GM18873 (cell line): ENCODE results near the gene EYA2.

Experiments used
- ATAC-seq: cut with Tn5 transposase; IDR thresholded peaks from one replicate; pipeline ENCODE4 v1.9.1; 2021; ENCODE audit warnings: mild to moderate bottlenecking, moderate library complexity, moderate number of reproducible peaks; ENCODE audit not compliant: unreplicated experiment, low FRiP score

The EYA2 gene

DNA sequence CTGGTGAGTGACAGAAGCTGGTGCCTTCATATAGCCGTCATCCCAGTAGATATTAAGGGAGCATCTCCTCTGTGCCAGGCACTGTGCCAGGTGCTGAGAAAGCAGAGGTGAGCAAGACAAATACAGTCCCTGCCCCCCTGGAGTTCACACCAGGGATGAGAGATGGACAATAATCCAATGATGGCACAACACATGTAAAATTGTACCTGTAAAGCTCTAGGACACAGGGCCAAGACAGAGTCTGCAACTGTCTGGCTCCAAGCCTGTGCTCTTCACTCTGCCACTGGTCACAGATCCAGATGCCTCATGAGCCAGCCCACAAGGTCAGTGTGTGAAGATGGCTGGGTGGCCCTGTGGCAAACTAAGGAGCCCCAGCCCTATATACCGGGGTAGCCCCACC lies 133.8 kb downstream of the EYA2 start:
- ATAC-seq: no peak

DNA sequence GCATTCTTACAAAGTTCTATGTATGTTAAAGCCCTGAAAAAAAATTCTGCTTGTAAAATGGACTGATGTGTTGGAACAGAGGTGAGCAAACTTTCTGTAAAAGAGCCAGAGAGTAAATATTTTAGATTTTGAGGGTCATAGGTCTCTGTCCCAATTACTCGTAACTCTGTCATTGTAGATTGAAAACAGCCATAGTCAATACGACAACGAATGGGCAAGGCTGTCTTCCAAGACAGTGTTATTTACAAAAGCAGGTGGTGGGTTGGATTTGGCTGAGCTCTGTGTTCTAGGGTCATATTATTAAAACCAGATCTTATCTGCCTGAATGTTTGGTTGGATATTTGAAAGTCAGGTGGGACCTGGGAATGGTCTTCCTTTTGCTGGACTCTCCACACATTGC lies 135.2 kb downstream of the EYA2 start:
- ATAC-seq: no peak

- ATAC-seq: no peak
Observed at GRCh38 chr20:47030271-47030810, 135.7 kb downstream of the EYA2 start.

DNA sequence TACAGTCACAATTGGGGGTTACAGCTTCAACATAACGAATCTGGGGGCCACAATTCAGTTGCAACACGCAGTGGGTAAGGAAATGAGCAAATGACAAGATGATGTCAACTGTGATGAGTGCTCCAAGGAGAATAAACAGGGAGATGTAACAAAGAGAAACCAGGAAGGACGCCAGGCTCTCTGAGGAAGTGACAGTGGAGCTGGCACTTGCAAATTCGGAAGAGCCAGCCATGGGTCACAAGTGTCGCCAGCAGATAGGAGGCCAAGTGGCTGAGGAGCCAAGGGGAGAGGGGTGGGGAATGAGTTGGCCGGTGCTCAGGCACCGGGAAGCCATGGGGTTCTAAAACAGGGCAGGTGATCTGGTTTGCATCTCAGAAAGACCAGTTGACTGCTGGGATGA lies 136.4 kb downstream of the EYA2 start:
- ATAC-seq: no peak

DNA sequence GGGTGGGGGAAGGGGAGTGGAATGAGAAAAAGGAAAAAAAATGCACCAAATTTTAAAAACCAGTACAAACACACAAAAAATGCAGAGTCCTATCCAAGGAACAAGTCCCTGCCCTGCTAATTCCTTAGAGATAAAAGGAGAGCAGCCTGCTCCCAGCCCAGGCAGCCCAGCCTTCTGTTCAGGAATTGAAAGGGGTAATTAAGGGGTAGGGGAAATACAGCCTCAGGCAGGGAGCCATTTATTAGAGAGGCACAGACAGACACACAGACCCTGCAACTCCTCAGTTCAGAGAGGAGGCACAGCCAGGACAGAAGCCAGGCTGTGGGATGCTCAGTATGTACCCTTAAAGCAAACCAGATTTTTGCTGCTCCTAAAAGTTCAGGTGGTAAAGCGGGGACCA lies 137.2 kb downstream of the EYA2 start:
- no peak for ATAC-seq

DNA sequence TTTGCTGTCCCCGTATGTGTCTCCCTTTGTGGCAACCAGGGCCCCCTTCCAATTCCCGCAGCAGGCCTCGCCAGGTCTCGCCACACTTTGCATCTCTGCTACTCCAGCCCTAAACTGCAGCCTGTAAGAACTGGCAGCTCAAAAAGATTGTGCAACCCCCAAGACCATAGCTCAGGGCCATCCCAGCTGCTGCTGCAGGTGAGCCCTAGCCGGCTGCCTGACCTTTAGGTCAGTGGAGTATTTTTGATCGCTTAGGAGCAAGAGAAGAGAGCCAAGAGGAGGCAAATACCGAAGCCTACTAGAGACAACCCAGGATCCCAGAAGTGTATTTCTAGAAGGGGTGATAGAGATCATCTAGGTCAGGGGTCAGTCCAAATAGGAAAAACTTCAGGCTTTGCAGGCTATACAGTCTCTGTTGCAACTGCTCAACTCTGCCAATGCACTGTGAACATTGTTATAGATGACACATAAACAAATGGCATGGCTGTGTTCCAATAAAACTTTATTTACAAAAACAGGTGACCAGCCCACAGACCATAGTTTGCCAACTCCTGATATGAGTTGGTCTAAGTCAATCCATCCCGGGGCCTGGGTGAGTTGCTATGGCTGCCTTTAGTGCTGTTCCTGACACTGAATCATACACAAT lies 138.4 kb downstream of the EYA2 start:
- ATAC-seq: no peak

DNA sequence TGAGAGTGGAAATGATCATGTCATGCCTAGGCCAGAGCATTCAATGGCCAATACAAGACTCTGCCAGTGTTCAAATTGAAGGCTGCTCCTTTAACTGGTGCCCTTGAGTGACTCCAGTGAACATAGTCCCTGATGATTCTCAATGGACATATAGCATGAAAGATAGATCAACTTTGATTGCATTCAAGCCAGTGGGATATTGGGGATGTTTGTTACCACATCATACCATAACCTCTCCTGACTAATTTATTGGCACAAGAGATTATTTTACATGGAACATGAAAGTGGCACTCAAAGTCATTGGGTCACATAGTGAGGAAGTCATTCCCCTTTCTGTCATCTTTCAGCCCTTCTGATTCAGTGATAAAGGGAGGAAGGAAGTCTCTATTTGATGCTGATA lies 139.0 kb downstream of the EYA2 start:
- no peak for ATAC-seq

DNA sequence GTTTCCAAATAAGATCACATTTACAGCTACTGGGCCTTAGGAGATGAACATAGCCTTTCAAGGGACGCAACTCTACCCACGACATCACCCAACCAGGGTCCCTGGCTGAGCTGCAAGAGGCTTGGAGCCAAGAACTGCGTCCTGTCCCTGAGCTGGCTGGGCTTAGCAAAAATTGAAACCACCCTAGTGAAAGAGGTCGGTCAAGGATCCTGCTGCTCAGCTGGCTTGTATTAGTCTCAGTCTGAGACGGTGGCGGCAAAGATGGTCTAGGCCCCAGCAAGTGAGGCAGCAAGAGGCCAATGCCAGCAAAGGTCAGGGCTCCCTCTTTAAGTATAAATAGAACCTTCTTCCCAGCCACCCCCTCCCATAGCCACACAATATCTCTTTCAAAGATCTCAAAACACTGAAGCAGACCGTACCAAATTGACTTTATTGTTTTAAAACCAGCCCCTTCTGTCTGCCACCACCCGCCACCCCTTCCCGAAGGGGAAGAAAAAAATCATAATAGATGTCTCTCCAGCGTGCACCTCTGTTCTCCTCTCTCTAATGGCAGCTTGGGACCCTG lies 140.5 kb downstream of the EYA2 start:
- no peak for ATAC-seq

DNA sequence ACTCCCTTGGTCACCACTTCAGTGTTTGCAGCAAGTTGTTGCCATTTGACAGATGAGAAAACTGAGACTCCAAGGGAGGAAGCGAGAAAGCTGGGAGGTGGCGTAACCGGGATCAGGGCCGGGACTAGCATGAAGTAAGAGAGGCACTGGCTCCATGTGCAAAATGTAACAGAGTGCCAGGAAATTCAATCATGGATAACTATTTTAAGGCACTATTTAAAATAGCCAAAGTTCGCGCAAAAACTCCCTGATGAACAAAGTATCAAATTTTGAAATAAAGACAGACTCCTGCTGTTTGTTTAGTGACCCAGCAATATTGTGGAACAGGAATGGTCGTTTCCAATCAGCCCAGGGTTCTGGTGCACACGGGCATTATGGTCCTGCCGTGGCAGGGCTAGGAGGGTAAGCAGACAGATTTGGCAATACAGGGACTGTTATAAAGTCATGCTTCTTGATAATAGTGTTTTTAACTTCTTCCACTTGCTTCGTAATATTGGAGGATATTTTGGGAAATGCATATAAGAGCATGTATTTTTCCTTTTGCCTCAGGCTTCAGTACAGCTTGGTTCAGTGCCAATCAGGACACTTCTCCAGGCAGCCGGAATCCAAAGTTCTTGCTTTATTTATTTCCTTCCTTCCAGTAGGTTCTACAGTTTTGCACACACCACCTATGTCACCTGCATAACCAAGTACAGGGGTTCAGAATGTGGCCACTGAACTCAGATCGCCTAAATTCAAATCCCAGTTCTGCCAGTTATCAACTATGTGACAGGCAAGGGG lies 141.6 kb downstream of the EYA2 start:
- no peak for ATAC-seq

DNA sequence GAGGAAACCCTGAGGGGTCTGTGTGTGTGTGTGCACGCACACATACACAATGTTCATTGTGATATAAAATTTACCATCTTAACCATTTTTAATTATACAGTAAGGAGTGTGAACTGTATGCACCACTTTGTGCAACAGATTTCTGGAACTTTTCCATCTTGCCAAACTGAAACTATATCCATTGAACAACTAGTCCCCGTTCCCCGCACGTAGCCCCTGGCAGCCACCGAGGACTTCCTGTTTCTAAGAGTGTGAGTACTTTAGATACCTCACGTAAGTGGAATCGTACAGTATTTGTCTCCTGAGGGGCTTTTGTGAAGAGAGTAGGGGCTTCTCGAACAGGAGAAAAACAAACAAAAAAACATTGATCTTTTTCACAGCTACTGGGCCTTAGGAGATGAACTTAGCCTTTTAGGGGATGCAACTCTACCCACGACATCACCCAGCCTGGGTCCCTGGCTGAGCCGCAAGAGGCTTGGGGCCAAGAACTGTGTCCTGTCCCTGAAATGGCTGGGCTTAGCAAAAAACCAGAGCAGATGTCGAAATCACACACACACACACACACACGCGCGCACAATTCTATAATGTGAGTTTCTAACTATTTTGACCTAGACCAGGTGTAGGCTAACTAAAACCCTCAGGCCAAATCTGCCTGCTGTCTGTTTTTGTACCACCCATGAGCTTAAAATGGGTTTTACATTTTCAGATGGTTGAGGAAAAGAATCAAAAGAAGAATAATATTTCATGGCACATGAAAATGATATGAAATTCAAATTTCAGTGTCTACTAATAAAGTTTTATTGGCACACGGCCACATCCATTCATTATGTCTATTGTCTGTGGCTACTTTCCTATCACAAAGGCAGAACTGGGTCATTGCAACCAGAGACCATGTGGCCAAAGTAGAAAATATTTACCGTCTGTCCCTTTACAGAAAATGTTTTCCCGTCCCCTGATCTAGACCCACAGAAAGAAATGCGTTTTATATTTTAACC lies 144.2 kb downstream of the EYA2 start:
- no peak for ATAC-seq

DNA sequence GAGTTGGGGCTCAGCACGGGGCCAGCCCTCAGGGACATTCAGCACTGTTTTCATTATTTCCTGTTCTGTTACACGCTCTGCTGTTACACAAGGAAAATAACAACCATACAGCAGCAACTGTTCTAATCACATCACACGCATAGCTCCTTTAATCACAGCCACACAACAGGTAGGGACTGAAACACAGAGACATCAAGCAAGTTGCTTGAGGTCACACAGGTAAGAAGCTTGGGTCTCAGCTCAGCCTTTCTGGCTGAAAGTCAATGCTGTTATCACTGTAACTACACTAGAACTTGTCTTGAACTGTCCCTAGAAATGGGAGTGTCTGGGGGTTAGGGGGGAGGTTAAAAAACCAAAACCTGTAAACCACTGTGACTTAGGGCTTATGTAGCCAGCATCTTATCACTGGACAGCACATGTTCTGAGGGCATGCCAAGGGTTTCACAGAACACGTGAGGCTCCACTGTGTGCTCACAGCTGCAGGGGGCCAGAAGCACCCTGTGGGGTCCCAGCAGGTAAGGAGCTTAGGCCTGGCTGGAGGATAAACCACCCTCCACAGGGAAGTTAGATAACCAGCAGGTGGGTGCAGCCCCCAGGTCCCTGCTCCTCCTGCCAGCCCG lies 146.0 kb downstream of the EYA2 start:
- ATAC-seq: no peak

DNA sequence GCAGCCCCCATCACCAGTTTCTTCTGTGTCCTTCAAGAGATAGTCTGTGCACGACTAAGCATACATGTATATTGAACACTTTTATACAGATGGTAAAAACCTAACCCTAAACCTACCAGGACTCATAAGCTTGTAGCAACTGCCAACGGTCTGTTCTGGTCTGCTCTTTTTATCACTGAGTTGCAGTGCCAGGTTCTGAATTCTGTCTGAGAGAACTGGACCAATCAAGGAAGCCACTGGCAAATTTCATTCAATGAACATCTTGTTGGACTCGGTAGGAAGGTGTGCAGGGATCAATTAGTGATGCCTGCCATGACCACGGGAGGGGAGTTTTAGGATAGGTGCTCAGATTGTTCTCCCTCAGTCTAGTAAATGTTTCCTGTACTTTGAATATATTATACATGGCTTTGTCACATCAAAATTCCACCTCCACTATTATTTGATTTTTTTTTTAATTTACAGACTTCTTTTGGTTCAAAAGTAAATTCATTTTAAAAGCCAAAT lies 146.8 kb downstream of the EYA2 start:
- ATAC-seq: no peak

DNA sequence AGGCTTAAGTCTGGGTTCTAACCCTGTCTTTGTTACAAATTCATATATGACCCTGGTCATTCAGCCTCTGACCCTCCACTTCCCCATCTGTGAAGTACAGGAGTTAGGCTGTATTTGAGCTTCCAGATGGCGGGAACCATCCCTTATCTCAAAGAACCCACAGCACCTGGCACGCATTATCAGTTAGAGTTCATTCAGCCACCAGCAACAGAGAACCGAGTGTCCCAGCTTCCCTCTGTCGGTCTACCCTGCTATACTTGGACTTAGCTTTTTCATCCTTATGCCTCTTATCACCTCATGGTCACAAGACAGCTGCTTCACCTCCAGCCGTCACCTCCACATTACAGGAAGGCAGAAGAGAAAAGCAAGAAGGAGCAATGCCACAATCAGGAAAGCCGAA lies 147.8 kb downstream of the EYA2 start:
- no peak for ATAC-seq

- no peak for ATAC-seq
Observed at GRCh38 chr20:47043086-47043485, 148.4 kb downstream of the EYA2 start.

- no peak for ATAC-seq
Observed at GRCh38 chr20:47044938-47045337, 150.3 kb downstream of the EYA2 start.

DNA sequence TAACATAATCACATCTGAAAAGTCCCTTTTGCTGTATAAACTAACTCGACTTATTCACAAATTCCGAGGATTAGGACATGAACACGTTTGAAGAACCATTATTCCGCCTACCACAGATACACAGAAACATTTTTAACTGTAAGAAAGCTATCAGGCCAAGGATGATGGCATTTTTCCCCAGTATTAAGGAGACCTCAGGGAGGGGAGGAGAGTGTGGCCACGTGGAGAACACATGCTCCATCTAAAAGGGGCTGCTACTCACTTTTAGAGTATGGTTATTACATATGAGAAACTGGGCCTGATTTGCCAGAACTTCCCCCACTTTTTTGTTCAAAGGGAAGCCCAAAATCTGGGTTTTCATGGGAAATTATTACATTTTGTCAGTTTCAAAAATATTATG lies 153.4 kb downstream of the EYA2 start:
- no peak for ATAC-seq

DNA sequence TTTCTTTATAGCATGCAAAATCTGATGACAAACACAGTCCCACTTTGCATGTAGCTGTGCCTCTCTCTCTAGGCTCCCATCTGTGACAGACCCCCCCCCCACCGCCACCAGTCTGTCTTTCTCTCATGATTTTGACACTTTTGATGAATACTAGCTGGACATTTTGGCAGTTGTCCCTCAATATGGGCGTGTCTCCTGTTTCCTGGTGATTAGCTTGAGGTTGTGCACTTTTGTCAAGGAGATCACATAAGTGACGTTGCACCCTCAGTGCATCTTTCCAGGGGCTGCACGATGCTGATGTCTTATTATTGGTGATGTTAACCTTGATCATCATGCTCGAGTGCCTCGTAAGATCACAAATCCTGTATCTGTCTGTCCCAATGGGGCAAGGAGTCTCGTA lies 155.1 kb downstream of the EYA2 start:
- no peak for ATAC-seq

GRCh38 chr20:47050996-47051395 lies 156.4 kb downstream of the EYA2 start:
- no peak for ATAC-seq

- no peak for ATAC-seq
Observed at GRCh38 chr20:47051936-47052526, 157.4 kb downstream of the EYA2 start.
